Liver (tissue), 9 donors: ENCODE data around the gene ANKRD10. TPM values are rescaled to one million over a fixed set of nuclear protein-coding genes. Genes with fewer than 3 reads are reported as not detected.

ENCODE experiments used
- DNase-seq: peaks from one replicate; pipeline ENCODE4 v3.0.0-alpha.2; 2017; ENCODE audit warnings: low spot score
- H3K27ac ChIP-seq, 2 donors: one replicate each; pipeline ENCODE4 v1.7.0; 2013; ENCODE audit warnings: inconsistent platforms in 2 of 2, low read length in 2 of 2, control low read depth in 1 of 2, low read depth in 1 of 2, mild to moderate bottlenecking in 1 of 2
- H3K27me3 ChIP-seq, 4 donors: one replicate each; pipeline versions ENCODE4 v1.6.1 to v1.7.0; 2013; ENCODE audit warnings: low read length in 3 of 4, inconsistent platforms in 1 of 4, mild to moderate bottlenecking in 1 of 4, moderate library complexity in 1 of 4; ENCODE audit not compliant: control insufficient read depth in 4 of 4, insufficient read depth in 4 of 4
- H3K36me3 ChIP-seq, 4 donors: one replicate each; pipeline versions ENCODE4 v1.6.1 to v1.7.0; 2013; ENCODE audit warnings: low read length in 3 of 4, mild to moderate bottlenecking in 3 of 4, low read depth in 1 of 4, moderate library complexity in 1 of 4; ENCODE audit not compliant: control insufficient read depth in 4 of 4, insufficient read depth in 3 of 4
- H3K4me1 ChIP-seq, 4 donors: one replicate each; pipeline versions ENCODE4 v1.6.1 to v1.7.0; 2013; ENCODE audit warnings: low read length in 3 of 4, mild to moderate bottlenecking in 3 of 4, moderate library complexity in 1 of 4; ENCODE audit not compliant: control insufficient read depth in 4 of 4, insufficient read depth in 4 of 4
- H3K4me3 ChIP-seq, 3 donors: one replicate each; pipeline versions ENCODE4 v1.6.1 to v1.7.0; 2013; ENCODE audit warnings: low read length in 3 of 3, control low read depth in 1 of 3, low read depth in 1 of 3, mild to moderate bottlenecking in 1 of 3
- H3K9ac ChIP-seq, 2 donors: one replicate each; pipeline ENCODE4 v1.7.0; 2013; ENCODE audit warnings: low read length in 2 of 2, mild to moderate bottlenecking in 2 of 2, moderate library complexity in 2 of 2, control low read depth in 1 of 2, low read depth in 1 of 2
- H3K9me3 ChIP-seq, 4 donors: one replicate each; pipeline versions ENCODE4 v1.6.1 to v1.7.0; 2013; ENCODE audit warnings: low read length in 3 of 4; ENCODE audit not compliant: control insufficient read depth in 4 of 4
- EGR1 ChIP-seq, 2 donors: IDR thresholded peaks; 2 replicates each; pipeline ENCODE4 v1.6.1; 2016 to 2018; ENCODE audit warnings: antibody characterized with exemption in 2 of 2, low read depth in 2 of 2
- FOXA1 ChIP-seq: IDR thresholded peaks from 2 replicates; pipeline ENCODE4 v1.6.1; 2016; ENCODE audit warnings: antibody characterized with exemption
- FOXA2 ChIP-seq: IDR thresholded peaks from 2 replicates; pipeline ENCODE4 v1.6.1; 2016; ENCODE audit warnings: antibody characterized with exemption
- GABPA ChIP-seq, 2 donors: IDR thresholded peaks in 1 of 2; conservative IDR thresholded peaks in 1 of 2; 2 replicates each; pipeline ENCODE4 v1.6.1; 2016; ENCODE audit warnings: antibody characterized with exemption in 2 of 2, mild to moderate bottlenecking in 1 of 2, moderate library complexity in 1 of 2
- HNF4A ChIP-seq, 2 donors: conservative IDR thresholded peaks; 2 replicates each; pipeline ENCODE4 v1.6.1; 2016; ENCODE audit warnings: antibody characterized with exemption in 2 of 2, mild to moderate bottlenecking in 2 of 2
- HNF4G ChIP-seq: IDR thresholded peaks from 2 replicates; pipeline ENCODE4 v1.6.1; 2016; ENCODE audit warnings: antibody characterized with exemption
- NR2F2 ChIP-seq: IDR thresholded peaks from 2 replicates; pipeline ENCODE4 v1.6.1; 2016; ENCODE audit warnings: antibody characterized with exemption
- RAD21 ChIP-seq, 2 donors: IDR thresholded peaks; 2 replicates each; pipeline ENCODE4 v1.6.1; 2016; ENCODE audit warnings: antibody characterized with exemption in 2 of 2, mild to moderate bottlenecking in 2 of 2
- RXRA ChIP-seq, 2 donors: IDR thresholded peaks; 2 replicates each; pipeline ENCODE4 v1.6.1; 2017 to 2018; ENCODE audit warnings: antibody characterized with exemption in 2 of 2, mild to moderate bottlenecking in 1 of 2
- SP1 ChIP-seq: IDR thresholded peaks from 2 replicates; pipeline ENCODE4 v1.6.1; 2018; ENCODE audit warnings: antibody characterized with exemption, mild to moderate bottlenecking
- TAF1 ChIP-seq: conservative IDR thresholded peaks from 2 replicates; pipeline ENCODE4 v1.6.1; 2016; ENCODE audit warnings: antibody characterized with exemption, mild to moderate bottlenecking
- YY1 ChIP-seq: IDR thresholded peaks from 2 replicates; pipeline ENCODE4 v1.6.1; 2016; ENCODE audit warnings: antibody characterized with exemption, mild to moderate bottlenecking
- WGBS: extraction: QIAGEN DNeasy Blood & Tissue Kit; methylation state at CpG from one replicate; pipeline ENCODE4 v1.1.7; 2013; 5-methylcytosine and 5-hydroxymethylcytosine counted together
- polyA plus RNA-seq, 2 donors: library from polyadenylated mRNA; stranded (reverse) in 1 of 2; unstranded in 1 of 2; fragments of 200-250 nt in 1 of 2; fragments of >200 nt in 1 of 2; fragmentation: Nextera tagmentation in 1 of 2; extraction: Ambion mirVana in 1 of 2; gene quantifications; one replicate each; pipeline versions ENCODE4 v1.2.1 to v1.2.3, GENCODE V29; 2013 to 2015
- total RNA-seq, 2 donors: library from RNA; depleted of rRNA; stranded (reverse); fragments of >200 nt; gene quantifications; one replicate each; pipeline ENCODE4 v1.2.3, GENCODE V29; 2014
- TF ChIP-seq, protein P1 (sequence below): IDR thresholded peaks from 2 replicates; pipeline ENCODE4 v1.6.1; 2016; ENCODE audit warnings: antibody characterized with exemption
- TF ChIP-seq, protein P2 (sequence below): fragments of 150-350 bp; IDR thresholded peaks from 2 replicates; pipeline ENCODE4 v1.5.1; 2017; ENCODE audit warnings: improper control_type of control experiment, low read depth, low read length; ENCODE audit not compliant: missing input control
- TF ChIP-seq, protein P3 (sequence below): IDR thresholded peaks from 2 replicates; pipeline ENCODE4 v1.6.1; 2016; ENCODE audit warnings: antibody characterized with exemption
- TF ChIP-seq, protein P4 (sequence below): IDR thresholded peaks from 2 replicates; pipeline ENCODE4 v1.6.1; 2016; ENCODE audit warnings: antibody characterized with exemption, mild to moderate bottlenecking
- donor health status: healthy.
- donor health status: healthy.
- donor health status: healthy.
- donor health status: healthy.
- donor health status: healthy.

Gene ANKRD10
- total and polyA plus RNA-seq, 4 donors = 18.8 to 74.1 (median 52.9) TPM

DNA sequence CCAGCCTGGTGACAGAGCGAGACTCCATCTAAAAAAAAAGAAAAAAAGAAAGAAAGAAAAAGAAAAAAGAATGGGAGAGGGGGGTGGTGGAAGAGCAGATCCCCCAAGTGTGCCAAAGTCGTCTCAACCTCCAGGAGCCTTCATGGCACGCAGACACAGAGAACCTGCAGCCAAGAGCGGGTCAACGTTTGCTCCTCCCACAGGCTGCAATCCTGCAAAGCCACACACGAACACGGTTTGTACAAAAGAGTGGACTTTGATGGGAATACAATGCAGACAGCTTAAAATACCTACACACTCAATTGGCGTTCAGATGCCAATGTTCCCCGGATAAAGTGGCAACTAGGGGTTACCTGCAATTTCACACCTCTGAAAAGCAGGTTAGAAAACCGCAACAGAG lies 29.4 kb downstream of the ANKRD10 start:
- 60% methylated on average over 10 of the region's 10 CpGs for WGBS
- H3K9ac ChIP-seq = no peak overlapping the region
- peaks cover 0 to 2% (median 0%) of the 10 kb centered on the region in 4 donors for H3K36me3 ChIP-seq
- no peaks in the 10 kb centered on the region for H3K27me3 ChIP-seq
- H3K27ac ChIP-seq = no peak overlapping the region
- H3K4me3 ChIP-seq = no peak overlapping the region
- no peaks in the 10 kb centered on the region for H3K4me1 ChIP-seq
- TF ChIP-seq HNF4A (conservative IDR thresholded peaks at IDR 0.05) = peak in 1 of 2 donors; percentile 8
- no peak for TF ChIP-seq GABPA (IDR thresholded peaks at IDR 0.05 in 1 of 2, conservative IDR thresholded peaks at IDR 0.05 in 1 of 2)
- no peak for DNase-seq
- no peaks in the 10 kb centered on the region for H3K9me3 ChIP-seq

DNA sequence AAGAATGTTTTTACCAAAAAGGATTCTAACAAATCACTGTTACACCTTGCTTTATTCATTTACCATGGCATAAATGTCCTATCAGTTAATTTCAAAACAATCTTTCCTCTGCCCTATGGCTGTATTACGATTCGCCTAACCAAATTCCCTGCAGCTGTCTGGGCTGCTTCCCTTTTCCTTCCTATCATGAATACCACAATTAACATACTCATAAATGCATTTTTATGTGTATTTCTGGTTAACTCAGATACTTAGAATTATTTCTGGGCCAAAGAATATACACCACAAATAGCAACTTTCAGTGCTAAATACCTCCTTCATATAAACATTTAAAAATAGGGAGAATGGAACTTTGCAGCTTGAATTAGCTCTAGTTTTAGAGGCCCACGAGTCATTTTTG lies 30.4 kb downstream of the ANKRD10 start:
- Histone ChIP-seq H3K36me3 (peaks cover 0 to 2% (median under 1%) of the 10 kb centered on the region in 4 donors), H3K27ac (no peak overlapping the region), H3K4me1 (no peaks in the 10 kb centered on the region), H3K4me3 (no peak overlapping the region), H3K9me3 (no peaks in the 10 kb centered on the region), H3K27me3 (no peaks in the 10 kb centered on the region), H3K9ac (no peak overlapping the region)
- 84% methylated on average over 3 of the region's 3 CpGs for WGBS
- DNase-seq = no peak
- TF ChIP-seq FOXA2 (no peak), FOXA1 (no peak), HNF4G (no peak), SP1 (no peak), TAF1 (no peak), HNF4A (conservative IDR thresholded peaks at IDR 0.05) (no peak)
- TF ChIP-seq, protein P1, sequence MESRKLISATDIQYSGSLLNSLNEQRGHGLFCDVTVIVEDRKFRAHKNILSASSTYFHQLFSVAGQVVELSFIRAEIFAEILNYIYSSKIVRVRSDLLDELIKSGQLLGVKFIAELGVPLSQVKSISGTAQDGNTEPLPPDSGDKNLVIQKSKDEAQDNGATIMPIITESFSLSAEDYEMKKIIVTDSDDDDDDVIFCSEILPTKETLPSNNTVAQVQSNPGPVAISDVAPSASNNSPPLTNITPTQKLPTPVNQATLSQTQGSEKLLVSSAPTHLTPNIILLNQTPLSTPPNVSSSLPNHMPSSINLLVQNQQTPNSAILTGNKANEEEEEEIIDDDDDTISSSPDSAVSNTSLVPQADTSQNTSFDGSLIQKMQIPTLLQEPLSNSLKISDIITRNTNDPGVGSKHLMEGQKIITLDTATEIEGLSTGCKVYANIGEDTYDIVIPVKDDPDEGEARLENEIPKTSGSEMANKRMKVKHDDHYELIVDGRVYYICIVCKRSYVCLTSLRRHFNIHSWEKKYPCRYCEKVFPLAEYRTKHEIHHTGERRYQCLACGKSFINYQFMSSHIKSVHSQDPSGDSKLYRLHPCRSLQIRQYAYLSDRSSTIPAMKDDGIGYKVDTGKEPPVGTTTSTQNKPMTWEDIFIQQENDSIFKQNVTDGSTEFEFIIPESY = no peak

DNA sequence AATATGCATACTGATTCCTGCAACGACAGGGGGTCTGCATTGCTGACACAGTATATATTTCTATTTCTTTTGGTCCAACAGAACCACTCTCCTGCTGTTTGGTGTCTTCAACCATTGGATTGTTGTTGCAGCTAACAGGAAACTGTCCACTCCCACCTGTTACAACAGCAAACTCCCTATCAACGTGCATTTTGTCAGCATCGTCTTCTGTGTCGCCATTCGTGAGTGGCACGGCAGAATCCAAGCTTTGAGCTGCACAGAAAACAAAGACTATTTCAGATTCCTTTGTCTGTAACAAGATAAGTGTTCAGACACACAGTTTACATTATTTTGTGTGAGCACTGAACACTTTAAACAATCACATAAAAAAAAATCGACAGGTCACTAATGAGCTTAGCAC lies 31.3 kb downstream of the ANKRD10 start:
- no peak for DNase-seq
- Histone ChIP-seq H3K9ac (no peak overlapping the region), H3K9me3 (no peaks in the 10 kb centered on the region), H3K36me3 (peaks cover 0 to 4% (median 2%) of the 10 kb centered on the region in 4 donors), H3K27me3 (no peaks in the 10 kb centered on the region), H3K4me3 (no peak overlapping the region), H3K27ac (no peak overlapping the region), H3K4me1 (no peaks in the 10 kb centered on the region)
- 91% methylated on average over 7 of the region's 7 CpGs for WGBS
- no peak for TF ChIP-seq HNF4A (conservative IDR thresholded peaks at IDR 0.05)
- TF ChIP-seq NR2F2 = no peak
- TF ChIP-seq, protein P2, sequence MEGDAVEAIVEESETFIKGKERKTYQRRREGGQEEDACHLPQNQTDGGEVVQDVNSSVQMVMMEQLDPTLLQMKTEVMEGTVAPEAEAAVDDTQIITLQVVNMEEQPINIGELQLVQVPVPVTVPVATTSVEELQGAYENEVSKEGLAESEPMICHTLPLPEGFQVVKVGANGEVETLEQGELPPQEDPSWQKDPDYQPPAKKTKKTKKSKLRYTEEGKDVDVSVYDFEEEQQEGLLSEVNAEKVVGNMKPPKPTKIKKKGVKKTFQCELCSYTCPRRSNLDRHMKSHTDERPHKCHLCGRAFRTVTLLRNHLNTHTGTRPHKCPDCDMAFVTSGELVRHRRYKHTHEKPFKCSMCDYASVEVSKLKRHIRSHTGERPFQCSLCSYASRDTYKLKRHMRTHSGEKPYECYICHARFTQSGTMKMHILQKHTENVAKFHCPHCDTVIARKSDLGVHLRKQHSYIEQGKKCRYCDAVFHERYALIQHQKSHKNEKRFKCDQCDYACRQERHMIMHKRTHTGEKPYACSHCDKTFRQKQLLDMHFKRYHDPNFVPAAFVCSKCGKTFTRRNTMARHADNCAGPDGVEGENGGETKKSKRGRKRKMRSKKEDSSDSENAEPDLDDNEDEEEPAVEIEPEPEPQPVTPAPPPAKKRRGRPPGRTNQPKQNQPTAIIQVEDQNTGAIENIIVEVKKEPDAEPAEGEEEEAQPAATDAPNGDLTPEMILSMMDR = no peak
- TF ChIP-seq SP1 = no peak
- TF ChIP-seq, protein P3, sequence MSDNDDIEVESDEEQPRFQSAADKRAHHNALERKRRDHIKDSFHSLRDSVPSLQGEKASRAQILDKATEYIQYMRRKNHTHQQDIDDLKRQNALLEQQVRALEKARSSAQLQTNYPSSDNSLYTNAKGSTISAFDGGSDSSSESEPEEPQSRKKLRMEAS = no peak
- no peak for TF ChIP-seq FOXA1
- TF ChIP-seq RAD21 (IDR thresholded peaks at IDR 0.05) = no peak
- TF ChIP-seq, protein P4, sequence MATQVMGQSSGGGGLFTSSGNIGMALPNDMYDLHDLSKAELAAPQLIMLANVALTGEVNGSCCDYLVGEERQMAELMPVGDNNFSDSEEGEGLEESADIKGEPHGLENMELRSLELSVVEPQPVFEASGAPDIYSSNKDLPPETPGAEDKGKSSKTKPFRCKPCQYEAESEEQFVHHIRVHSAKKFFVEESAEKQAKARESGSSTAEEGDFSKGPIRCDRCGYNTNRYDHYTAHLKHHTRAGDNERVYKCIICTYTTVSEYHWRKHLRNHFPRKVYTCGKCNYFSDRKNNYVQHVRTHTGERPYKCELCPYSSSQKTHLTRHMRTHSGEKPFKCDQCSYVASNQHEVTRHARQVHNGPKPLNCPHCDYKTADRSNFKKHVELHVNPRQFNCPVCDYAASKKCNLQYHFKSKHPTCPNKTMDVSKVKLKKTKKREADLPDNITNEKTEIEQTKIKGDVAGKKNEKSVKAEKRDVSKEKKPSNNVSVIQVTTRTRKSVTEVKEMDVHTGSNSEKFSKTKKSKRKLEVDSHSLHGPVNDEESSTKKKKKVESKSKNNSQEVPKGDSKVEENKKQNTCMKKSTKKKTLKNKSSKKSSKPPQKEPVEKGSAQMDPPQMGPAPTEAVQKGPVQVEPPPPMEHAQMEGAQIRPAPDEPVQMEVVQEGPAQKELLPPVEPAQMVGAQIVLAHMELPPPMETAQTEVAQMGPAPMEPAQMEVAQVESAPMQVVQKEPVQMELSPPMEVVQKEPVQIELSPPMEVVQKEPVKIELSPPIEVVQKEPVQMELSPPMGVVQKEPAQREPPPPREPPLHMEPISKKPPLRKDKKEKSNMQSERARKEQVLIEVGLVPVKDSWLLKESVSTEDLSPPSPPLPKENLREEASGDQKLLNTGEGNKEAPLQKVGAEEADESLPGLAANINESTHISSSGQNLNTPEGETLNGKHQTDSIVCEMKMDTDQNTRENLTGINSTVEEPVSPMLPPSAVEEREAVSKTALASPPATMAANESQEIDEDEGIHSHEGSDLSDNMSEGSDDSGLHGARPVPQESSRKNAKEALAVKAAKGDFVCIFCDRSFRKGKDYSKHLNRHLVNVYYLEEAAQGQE = no peak
- TF ChIP-seq FOXA2 = no peak
- TF ChIP-seq YY1 = no peak
- no peak for TF ChIP-seq TAF1
- TF ChIP-seq, protein P1 = no peak
- no peak for TF ChIP-seq RXRA (IDR thresholded peaks at IDR 0.05)
- no peak for TF ChIP-seq EGR1 (IDR thresholded peaks at IDR 0.05; ENCODE audit: low read depth in 2 of 2)
- no peak for TF ChIP-seq HNF4G
